Measurements from ENCODE around the gene CCDC149.

- no peak for TF ChIP-seq GABPA (tag; conservative IDR thresholded peaks at IDR 0.05; ENCODE audit: low read depth)
- TF ChIP-seq CEBPB (tag; IDR thresholded peaks at IDR 0.05) = no peak
- TF ChIP-seq FOXM1 (IDR thresholded peaks at IDR 0.05; ENCODE audit: low read depth) = no peak
- TF ChIP-seq FOXM1 (CRISPR knock-in tag; IDR thresholded peaks at IDR 0.05; ENCODE audit: low read depth) = no peak
- TF ChIP-seq REST (IDR thresholded peaks at IDR 0.05; ENCODE audit: borderline replicate concordance) = no peak
- TF ChIP-seq REST (CRISPR knock-in tag; IDR thresholded peaks at IDR 0.05; ENCODE audit: low read depth) = no peak
- no peak for TF ChIP-seq EP300 (IDR thresholded peaks at IDR 0.05; ENCODE audit: low read length)
- TF ChIP-seq, protein P1, sequence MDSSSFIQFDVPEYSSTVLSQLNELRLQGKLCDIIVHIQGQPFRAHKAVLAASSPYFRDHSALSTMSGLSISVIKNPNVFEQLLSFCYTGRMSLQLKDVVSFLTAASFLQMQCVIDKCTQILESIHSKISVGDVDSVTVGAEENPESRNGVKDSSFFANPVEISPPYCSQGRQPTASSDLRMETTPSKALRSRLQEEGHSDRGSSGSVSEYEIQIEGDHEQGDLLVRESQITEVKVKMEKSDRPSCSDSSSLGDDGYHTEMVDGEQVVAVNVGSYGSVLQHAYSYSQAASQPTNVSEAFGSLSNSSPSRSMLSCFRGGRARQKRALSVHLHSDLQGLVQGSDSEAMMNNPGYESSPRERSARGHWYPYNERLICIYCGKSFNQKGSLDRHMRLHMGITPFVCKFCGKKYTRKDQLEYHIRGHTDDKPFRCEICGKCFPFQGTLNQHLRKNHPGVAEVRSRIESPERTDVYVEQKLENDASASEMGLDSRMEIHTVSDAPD (CRISPR knock-in tag; IDR thresholded peaks at IDR 0.05) = no peak
- TF ChIP-seq RCOR1 (IDR thresholded peaks at IDR 0.05; ENCODE audit: borderline replicate concordance in 1 of 2, low read depth in 2 of 2, low read length in 2 of 2) = no peak
- no peak for TF ChIP-seq TAF1 (IDR thresholded peaks at IDR 0.05; ENCODE audit: control insufficient read depth, extremely low read depth, insufficient read depth, low read length, severe bottlenecking)
- TF ChIP-seq, protein P2, sequence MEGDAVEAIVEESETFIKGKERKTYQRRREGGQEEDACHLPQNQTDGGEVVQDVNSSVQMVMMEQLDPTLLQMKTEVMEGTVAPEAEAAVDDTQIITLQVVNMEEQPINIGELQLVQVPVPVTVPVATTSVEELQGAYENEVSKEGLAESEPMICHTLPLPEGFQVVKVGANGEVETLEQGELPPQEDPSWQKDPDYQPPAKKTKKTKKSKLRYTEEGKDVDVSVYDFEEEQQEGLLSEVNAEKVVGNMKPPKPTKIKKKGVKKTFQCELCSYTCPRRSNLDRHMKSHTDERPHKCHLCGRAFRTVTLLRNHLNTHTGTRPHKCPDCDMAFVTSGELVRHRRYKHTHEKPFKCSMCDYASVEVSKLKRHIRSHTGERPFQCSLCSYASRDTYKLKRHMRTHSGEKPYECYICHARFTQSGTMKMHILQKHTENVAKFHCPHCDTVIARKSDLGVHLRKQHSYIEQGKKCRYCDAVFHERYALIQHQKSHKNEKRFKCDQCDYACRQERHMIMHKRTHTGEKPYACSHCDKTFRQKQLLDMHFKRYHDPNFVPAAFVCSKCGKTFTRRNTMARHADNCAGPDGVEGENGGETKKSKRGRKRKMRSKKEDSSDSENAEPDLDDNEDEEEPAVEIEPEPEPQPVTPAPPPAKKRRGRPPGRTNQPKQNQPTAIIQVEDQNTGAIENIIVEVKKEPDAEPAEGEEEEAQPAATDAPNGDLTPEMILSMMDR (IDR thresholded peaks at IDR 0.05 in 2 of 3, conservative IDR thresholded peaks at IDR 0.05 in 1 of 3; ENCODE audit: insufficient read depth in 2 of 3, low read depth in 1 of 3, low read length in 3 of 3) = no peak
- no peak for TF ChIP-seq USF1 (CRISPR knock-in tag; IDR thresholded peaks at IDR 0.05)
- no peak for TF ChIP-seq NRF1 (conservative IDR thresholded peaks at IDR 0.05 in 1 of 2, IDR thresholded peaks at IDR 0.05 in 1 of 2)
- TF ChIP-seq XRCC5 (IDR thresholded peaks at IDR 0.05; ENCODE audit: low read depth, low read length) = no peak
These were observed 49.0 kb downstream of the CCDC149 start for GRCh38 chr4:24863799-24864198.
